ENCODE data around the gene ARPC1B.
A peak's percentile ranks its signal among the peaks of the same experiment; 100 is the strongest.

Gene ARPC1B

DNA sequence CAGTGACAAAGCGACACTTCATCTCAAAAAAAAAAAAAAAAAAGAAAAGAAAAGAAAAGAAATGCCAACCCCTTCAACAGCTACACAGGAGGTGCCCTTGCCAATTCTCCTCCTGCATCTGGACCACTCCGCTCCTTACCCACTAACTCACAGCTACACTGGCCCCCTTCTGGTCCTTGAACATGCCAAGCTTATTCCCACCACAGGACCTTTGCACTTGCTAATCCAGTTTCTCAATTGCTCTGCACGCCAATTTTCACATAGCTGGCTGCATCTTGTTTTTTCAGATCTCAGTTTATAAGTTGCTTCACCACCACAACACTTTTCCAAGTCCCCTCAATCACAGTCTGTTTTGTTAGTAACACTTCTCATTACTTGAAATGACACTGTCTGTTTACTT lies 28.3 kb downstream of the ARPC1B start:
- TF ChIP-seq, protein P1, sequence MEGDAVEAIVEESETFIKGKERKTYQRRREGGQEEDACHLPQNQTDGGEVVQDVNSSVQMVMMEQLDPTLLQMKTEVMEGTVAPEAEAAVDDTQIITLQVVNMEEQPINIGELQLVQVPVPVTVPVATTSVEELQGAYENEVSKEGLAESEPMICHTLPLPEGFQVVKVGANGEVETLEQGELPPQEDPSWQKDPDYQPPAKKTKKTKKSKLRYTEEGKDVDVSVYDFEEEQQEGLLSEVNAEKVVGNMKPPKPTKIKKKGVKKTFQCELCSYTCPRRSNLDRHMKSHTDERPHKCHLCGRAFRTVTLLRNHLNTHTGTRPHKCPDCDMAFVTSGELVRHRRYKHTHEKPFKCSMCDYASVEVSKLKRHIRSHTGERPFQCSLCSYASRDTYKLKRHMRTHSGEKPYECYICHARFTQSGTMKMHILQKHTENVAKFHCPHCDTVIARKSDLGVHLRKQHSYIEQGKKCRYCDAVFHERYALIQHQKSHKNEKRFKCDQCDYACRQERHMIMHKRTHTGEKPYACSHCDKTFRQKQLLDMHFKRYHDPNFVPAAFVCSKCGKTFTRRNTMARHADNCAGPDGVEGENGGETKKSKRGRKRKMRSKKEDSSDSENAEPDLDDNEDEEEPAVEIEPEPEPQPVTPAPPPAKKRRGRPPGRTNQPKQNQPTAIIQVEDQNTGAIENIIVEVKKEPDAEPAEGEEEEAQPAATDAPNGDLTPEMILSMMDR (IDR thresholded peaks at IDR 0.05; ENCODE audit: low read depth, low read length): no peak
- no peak for DNase-seq
- Histone ChIP-seq H3K27me3 (ENCODE audit: insufficient read depth, low read depth, severe bottlenecking) (no peaks in the 10 kb centered on the region), H3K4me3 (ENCODE audit: low read depth, low read length) (no peak overlapping the region), H3K36me3 (peaks cover 80% of the 10 kb centered on the region), H3K27ac (no peak overlapping the region), H3K9me3 (ENCODE audit: severe bottlenecking) (no peaks in the 10 kb centered on the region)

DNA sequence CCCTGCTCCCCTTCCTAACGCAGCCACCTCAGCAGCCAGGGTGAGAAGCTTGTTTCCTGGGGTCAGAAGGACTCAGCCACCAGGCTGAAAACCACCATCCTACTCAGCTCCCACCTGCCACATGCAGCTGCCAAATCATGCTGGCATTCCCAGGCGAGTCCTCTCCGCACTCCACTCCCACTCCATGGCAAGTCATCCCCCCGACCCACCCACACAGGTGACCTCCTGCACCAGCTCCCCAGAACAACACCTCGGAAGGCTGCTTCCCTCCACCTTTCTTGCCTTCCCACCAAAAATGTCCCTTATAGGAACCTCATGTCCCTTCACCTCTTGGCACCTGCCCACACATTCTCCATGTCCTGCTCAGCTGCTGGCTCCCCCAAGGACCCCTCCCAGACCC lies 29.2 kb downstream of the ARPC1B start:
- Histone ChIP-seq H3K27ac (no peak overlapping the region), H3K4me3 (ENCODE audit: low read depth, low read length) (no peak overlapping the region), H3K36me3 (peaks cover 75% of the 10 kb centered on the region), H3K9me3 (ENCODE audit: severe bottlenecking) (no peaks in the 10 kb centered on the region), H3K27me3 (ENCODE audit: insufficient read depth, low read depth, severe bottlenecking) (no peaks in the 10 kb centered on the region)
- DNase-seq: no peak
- TF ChIP-seq, protein P1 (IDR thresholded peaks at IDR 0.05; ENCODE audit: low read depth, low read length): no peak

DNA sequence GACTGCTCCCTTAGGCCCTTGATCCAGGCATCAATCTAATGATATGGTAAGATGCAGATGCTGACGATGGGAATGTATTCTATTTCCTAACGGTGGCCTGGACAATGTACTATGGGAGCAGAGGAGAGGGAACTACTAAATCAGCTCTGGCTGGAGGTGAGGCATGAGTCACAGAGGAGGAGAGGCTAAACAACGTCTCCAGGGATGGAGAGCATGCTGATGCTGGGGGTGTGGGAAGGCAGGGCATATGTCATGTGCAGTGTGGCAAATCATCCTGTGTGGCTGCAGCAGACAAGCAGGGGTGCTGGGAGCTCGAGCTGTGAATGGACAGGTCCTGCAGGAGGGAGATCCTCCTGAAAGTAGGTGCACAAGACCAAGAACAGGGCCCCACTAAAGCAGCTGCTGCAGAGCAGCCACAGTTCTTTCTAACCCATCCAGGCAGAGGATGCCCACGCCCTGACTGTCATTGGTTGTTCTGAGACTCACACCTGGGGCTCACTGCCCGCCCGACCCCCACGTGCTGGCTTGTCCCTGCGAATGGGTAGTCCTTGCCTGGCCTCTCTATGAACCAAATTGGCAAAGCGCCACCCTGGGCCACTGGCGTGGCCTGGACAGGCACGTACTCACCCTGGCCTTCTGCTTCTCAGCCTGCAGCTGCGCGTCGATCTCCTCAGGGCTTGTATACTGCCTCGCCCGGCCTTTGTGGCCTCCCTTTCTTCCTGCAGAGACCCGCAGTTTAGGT lies 29.9 kb downstream of the ARPC1B start:
- H3K9me3 ChIP-seq (ENCODE audit: severe bottlenecking): no peaks in the 10 kb centered on the region
- DNase-seq: no peak
- no peak overlapping the region for H3K4me3 ChIP-seq (ENCODE audit: low read depth, low read length)
- TF ChIP-seq, protein P1 (IDR thresholded peaks at IDR 0.05; ENCODE audit: low read depth, low read length): no peak
- peaks cover 69% of the 10 kb centered on the region for H3K36me3 ChIP-seq
- no peak overlapping the region for H3K27ac ChIP-seq
- no peaks in the 10 kb centered on the region for H3K27me3 ChIP-seq (ENCODE audit: insufficient read depth, low read depth, severe bottlenecking)

DNA sequence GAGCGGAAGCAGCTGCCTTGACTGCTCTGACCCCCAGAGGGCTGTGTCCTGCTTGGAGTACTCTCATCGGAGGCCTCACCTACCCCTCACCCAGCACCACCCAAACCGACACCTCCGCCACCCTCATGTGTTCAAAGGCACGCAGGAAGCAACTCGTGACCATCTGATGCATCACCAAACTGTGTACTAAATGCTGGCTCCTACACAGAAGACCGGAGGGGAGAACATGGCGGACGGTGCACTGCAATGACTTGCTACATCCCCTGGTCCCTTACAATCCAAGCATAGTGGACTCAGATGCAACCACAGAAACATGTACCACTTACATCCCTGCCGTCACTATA lies 30.4 kb downstream of the ARPC1B start:
- H3K4me3 ChIP-seq (ENCODE audit: low read depth, low read length): no peak overlapping the region
- TF ChIP-seq, protein P1 (IDR thresholded peaks at IDR 0.05; ENCODE audit: low read depth, low read length): no peak
- no peaks in the 10 kb centered on the region for H3K27me3 ChIP-seq (ENCODE audit: insufficient read depth, low read depth, severe bottlenecking)
- no peak overlapping the region for H3K27ac ChIP-seq
- H3K9me3 ChIP-seq (ENCODE audit: severe bottlenecking): no peaks in the 10 kb centered on the region
- H3K36me3 ChIP-seq: peaks cover 65% of the 10 kb centered on the region
- no peak for DNase-seq

DNA sequence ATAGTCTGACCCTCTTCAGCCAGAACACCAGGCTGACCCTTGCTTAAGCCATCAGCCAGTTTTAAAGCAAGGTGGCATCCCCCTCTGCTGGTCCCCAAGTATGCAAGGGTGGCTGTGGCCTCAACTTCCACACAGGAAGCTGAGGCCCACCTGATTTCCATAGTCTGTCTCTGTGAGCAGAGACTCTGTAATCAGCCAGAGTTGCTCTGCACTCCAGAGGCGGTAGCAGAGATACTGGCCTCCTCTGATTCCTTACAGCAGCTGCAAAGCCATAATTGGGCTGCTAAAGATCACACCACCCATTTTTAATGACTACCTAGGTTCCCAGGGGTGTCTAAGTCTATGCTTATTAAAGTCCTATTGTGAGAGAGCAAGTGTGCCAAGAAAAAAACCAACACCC lies 32.0 kb downstream of the ARPC1B start:
- H3K36me3 ChIP-seq: peaks cover 65% of the 10 kb centered on the region
- H3K27ac ChIP-seq: no peak overlapping the region
- H3K9me3 ChIP-seq (ENCODE audit: severe bottlenecking): no peaks in the 10 kb centered on the region
- no peaks in the 10 kb centered on the region for H3K27me3 ChIP-seq (ENCODE audit: insufficient read depth, low read depth, severe bottlenecking)
- DNase-seq: no peak
- H3K4me3 ChIP-seq (ENCODE audit: low read depth, low read length): no peak overlapping the region
- TF ChIP-seq, protein P1 (IDR thresholded peaks at IDR 0.05; ENCODE audit: low read depth, low read length): no peak

DNA sequence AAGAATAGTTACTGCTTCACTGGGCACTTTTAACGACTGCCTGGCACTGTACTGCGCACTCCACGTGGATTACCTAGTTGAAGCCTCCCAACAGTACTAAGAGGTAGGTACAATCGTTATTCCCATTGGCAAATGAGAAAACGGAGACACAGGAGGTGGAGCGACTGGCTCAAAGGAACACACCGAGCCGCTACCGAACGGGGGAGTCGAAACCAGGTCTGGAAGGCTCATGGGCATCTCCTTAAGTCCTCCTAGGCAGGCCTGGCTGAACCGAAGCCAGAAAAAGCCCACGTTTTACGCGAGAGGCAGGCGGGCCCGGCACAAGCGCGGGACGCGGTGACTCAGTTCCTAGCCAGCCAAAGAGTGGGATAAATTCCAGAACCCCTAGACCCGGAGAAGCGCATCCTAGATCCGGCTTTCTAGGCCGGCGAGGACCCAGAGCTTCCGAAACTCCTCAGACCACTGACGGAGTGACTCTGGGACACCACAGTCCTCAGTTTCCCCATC lies 33.4 kb downstream of the ARPC1B start:
- H3K9me3 ChIP-seq (ENCODE audit: severe bottlenecking): no peaks in the 10 kb centered on the region
- TF ChIP-seq, protein P1 (IDR thresholded peaks at IDR 0.05; ENCODE audit: low read depth, low read length): no peak
- H3K27ac ChIP-seq: peak overlapping the region; percentile 100
- H3K36me3 ChIP-seq: peaks cover 67% of the 10 kb centered on the region
- DNase-seq: peak; percentile 49
- peak overlapping the region; percentile 96 for H3K4me3 ChIP-seq (ENCODE audit: low read depth, low read length)
- H3K27me3 ChIP-seq (ENCODE audit: insufficient read depth, low read depth, severe bottlenecking): no peaks in the 10 kb centered on the region
